Measurements from ENCODE around the gene FAM131C. TPM values are rescaled to one million over a fixed set of nuclear protein-coding genes. Genes with fewer than 3 reads are reported as not detected.

FAM131C gene
- total and polyA plus RNA-seq, 8 donors, result 0.31 to 13.5 (median 1.7) TPM

DNA sequence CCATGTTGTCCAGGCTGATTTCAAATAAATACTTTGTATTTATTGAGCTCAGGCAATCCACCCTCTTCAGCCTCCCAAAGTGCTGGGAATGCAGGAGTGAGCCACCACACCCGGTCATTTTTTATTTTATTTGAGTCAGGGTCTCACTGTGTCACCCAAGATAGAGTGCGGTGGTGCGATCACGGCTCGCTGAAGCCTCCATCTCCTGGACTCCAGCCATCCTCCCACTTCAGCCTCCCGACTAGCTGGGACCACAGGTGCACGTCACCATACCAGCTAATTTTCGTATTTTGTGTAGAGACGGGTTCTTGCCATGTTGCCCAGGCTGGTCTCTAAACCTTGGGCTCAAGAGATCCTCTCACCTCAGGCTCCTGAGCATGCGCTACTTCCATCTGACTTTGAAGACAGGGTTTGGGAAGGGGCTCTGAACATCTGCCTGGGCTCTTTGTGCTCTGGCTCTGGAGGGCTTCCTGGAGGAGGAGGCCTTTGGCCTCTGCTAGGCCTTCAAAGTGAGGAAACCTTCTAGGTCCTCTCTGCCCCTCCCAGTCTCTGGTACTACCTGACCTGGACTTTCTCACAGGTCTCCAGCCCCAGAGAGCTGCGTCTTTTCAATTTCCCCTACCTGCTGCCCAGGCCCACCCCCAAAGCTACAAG lies 61.4 kb downstream of the FAM131C start:
- no peak for ATAC-seq
- peak overlapping the region in 2 of 4 donors; percentile 78 to 82 for H3K27ac ChIP-seq

DNA sequence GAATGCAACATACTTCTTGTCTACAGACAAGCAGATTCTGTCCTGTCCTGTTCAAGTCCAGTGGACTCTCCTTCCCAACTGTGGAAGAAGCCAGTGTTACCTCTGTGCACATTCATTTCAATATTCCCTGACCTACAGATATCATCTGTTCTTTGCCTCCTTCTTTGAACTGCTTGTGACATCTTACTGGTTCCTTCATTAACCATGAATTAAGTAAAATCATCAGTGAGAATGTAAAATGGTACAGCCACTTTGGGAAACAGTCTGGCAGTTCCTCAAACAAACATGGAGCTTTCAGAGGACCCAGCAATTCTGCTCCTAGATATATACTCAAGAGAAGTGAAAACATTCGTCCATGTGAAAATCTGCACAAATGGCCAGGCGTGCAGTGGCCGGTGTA lies 62.6 kb downstream of the FAM131C start:
- WGBS, 2 donors, result 90 to 95% methylated on average over 3 of the region's 3 CpGs
- intact Hi-C loops (cut with DNase I), result no loop called here

More for the DNA sequence above, 61.4 kb downstream of the FAM131C start:
- WGBS, 2 donors, result 89 to 90% methylated on average over 11 of the region's 11 CpGs
- intact Hi-C loops (cut with DNase I), result no loop called here
- no peaks in the 10 kb centered on the region for H3K36me3 ChIP-seq
- H3K4me1 ChIP-seq, result peaks cover 0 to 14% (median 0%) of the 10 kb centered on the region in 3 donors
- DNase-seq (peak in 1 of 6 donors; percentile 23), FAIRE-seq (no peak)
- no peaks in the 10 kb centered on the region for H3K27me3 ChIP-seq
- no peaks in the 10 kb centered on the region for H3K9me3 ChIP-seq
- TF ChIP-seq, protein P1, sequence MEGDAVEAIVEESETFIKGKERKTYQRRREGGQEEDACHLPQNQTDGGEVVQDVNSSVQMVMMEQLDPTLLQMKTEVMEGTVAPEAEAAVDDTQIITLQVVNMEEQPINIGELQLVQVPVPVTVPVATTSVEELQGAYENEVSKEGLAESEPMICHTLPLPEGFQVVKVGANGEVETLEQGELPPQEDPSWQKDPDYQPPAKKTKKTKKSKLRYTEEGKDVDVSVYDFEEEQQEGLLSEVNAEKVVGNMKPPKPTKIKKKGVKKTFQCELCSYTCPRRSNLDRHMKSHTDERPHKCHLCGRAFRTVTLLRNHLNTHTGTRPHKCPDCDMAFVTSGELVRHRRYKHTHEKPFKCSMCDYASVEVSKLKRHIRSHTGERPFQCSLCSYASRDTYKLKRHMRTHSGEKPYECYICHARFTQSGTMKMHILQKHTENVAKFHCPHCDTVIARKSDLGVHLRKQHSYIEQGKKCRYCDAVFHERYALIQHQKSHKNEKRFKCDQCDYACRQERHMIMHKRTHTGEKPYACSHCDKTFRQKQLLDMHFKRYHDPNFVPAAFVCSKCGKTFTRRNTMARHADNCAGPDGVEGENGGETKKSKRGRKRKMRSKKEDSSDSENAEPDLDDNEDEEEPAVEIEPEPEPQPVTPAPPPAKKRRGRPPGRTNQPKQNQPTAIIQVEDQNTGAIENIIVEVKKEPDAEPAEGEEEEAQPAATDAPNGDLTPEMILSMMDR (IDR thresholded peaks at IDR 0.05), result no peak
- H3K4me3 ChIP-seq, result peak overlapping the region in 1 of 4 donors; percentile 43

DNA sequence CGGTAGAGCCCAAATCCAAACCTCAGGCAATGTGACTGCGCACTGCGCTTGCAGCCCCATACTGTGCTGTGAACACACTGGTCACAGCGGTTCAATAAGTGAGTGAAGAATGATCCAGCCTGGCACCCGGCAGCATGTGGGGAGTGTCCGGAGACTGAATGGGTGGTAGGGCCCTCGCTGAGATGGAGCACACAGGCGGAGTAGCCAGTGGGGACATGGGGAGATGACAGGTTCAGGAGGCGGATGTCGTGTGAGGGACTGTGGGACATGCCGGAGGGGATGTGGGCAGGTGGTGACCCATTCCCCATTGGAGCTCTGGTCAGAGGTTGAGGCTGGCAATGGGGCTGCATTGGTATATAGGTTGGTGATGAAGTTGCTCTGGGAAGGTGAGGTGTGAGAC lies 63.8 kb downstream of the FAM131C start:
- H3K27me3 ChIP-seq, result no peaks in the 10 kb centered on the region
- peak in 2 of 6 donors; percentile 12 to 36 for DNase-seq
- H3K4me1 ChIP-seq, result peaks cover 0 to 12% (median 0%) of the 10 kb centered on the region in 3 donors
- TF ChIP-seq, protein P1 (IDR thresholded peaks at IDR 0.05), result no peak
- no peaks in the 10 kb centered on the region for H3K9me3 ChIP-seq
- WGBS, 2 donors, result 71 to 74% methylated on average over 11 of the region's 11 CpGs
- no peaks in the 10 kb centered on the region for H3K36me3 ChIP-seq
- no peak overlapping the region for H3K27ac ChIP-seq
- intact Hi-C loops (cut with DNase I), result loop anchor here in 2 of 3 donors (5.0 kb wide), 2 partner anchors 43 to 48 kb away; no protein-coding TSS in a partner anchor
- H3K4me3 ChIP-seq, result no peak overlapping the region
- FAIRE-seq, result no peak
- ATAC-seq, result no peak

More for the DNA sequence above, 62.6 kb downstream of the FAM131C start:
- Histone ChIP-seq H3K36me3 (no peaks in the 10 kb centered on the region), H3K27ac (no peak overlapping the region), H3K9me3 (no peaks in the 10 kb centered on the region), H3K27me3 (no peaks in the 10 kb centered on the region), H3K4me1 (peaks cover 0 to 14% (median 0%) of the 10 kb centered on the region in 3 donors), H3K4me3 (no peak overlapping the region)
- peak in 1 of 6 donors; percentile 7 for DNase-seq
- FAIRE-seq, result no peak
- no peak for ATAC-seq
- TF ChIP-seq, protein P1 (IDR thresholded peaks at IDR 0.05), result no peak

DNA sequence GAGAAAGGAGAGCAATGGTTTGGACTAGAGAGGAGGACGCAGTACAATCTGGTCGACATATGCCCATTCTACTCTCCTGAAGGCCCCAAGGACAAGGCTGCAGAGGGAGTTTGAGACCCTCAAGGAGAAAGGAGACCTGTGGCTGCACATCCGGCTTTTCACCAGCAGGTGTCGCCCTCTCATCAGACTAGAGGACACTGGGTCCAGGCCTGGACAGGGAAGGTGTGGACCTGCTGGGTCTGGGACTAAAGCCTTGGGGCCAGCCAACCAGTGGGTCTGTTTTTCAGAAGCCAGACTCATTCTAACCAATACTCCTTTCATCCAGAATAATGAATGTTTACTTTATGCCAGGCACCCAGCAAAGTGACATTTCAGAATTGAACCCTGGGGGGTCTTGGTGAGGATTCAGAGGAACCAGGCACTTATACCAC lies 64.4 kb downstream of the FAM131C start:
- FAIRE-seq (no peak), DNase-seq (peak; percentile 64 to 94 (median 86)), ATAC-seq (peak; percentile 46 to 68 (median 61))
- 0 to 1% methylated on average over 4 of the region's 4 CpGs for WGBS, 2 donors
- intact Hi-C loops (cut with DNase I), result loop anchor here in 2 of 3 donors (5.0 kb wide), 2 partner anchors 43 to 48 kb away; no protein-coding TSS in a partner anchor
- TF ChIP-seq, protein P1 (IDR thresholded peaks at IDR 0.05), result peak; percentile 90 to 96 (median 94)
- Histone ChIP-seq H3K27ac (no peak overlapping the region), H3K27me3 (no peaks in the 10 kb centered on the region), H3K4me3 (no peak overlapping the region), H3K36me3 (no peaks in the 10 kb centered on the region), H3K9me3 (no peaks in the 10 kb centered on the region), H3K4me1 (peaks cover 0 to 7% (median 0%) of the 10 kb centered on the region in 3 donors)

Other genes with a start within 250 kb of the FAM131C start
- gene SPEN, start 225.9 kb downstream of the FAM131C start, total RNA-seq, result 10 to 100 TPM; 23.9 to 38.2 (median 27.5) TPM
- 10 to 100 TPM; 16.2 to 18.6 TPM for gene SPEN, start 225.9 kb downstream of the FAM131C start, polyA plus RNA-seq
- gene ZBTB17, start 97.5 kb downstream of the FAM131C start, total RNA-seq, result 10 to 100 TPM; 16.2 to 24.3 (median 16.7) TPM
- 100 to 1,000 TPM in 1 of 2 donors, 10 to 100 TPM in 1; 90.5 to 106 TPM for gene ZBTB17, start 97.5 kb downstream of the FAM131C start, polyA plus RNA-seq
- gene SRARP, start 69.4 kb downstream of the FAM131C start, total RNA-seq, result not detected
- not detected for gene SRARP, start 69.4 kb downstream of the FAM131C start, polyA plus RNA-seq
- gene HSPB7, start 55.6 kb downstream of the FAM131C start, total RNA-seq, result 1 to 10 TPM in 3 of 6 donors, under 1 TPM in 3; 0.65 to 4.8 (median 1.3) TPM
- 10 to 100 TPM in 1 of 2 donors, 1 to 10 TPM in 1; 4.1 to 10.9 TPM for gene HSPB7, start 55.6 kb downstream of the FAM131C start, polyA plus RNA-seq
- gene CLCNKA, start 51.6 kb downstream of the FAM131C start, total RNA-seq, result 1 to 10 TPM in 3 of 6 donors, under 1 TPM in 3; 0.67 to 2.9 (median 1.2) TPM
- 1 to 10 TPM; 5.4 to 9.3 TPM for gene CLCNKA, start 51.6 kb downstream of the FAM131C start, polyA plus RNA-seq
- gene CLCNKB, start 29.9 kb downstream of the FAM131C start, total RNA-seq, result 1 to 10 TPM in 1 of 6 donors, under 1 TPM in 5; 0.54 to 1.6 (median 0.74) TPM
- 1 to 10 TPM; 1.5 to 1.7 TPM for gene CLCNKB, start 29.9 kb downstream of the FAM131C start, polyA plus RNA-seq
- 10 to 100 TPM in 3 of 6 donors, 1 to 10 TPM in 3; 6.5 to 11.8 (median 10.1) TPM for gene EPHA2, start 82.4 kb upstream of the FAM131C start, total RNA-seq
- 10 to 100 TPM; 13.8 to 17.1 TPM for gene EPHA2, start 82.4 kb upstream of the FAM131C start, polyA plus RNA-seq
- gene ARHGEF19, start 139.0 kb upstream of the FAM131C start, total RNA-seq, result 10 to 100 TPM in 2 of 6 donors, 1 to 10 TPM in 4; 5.0 to 10.7 (median 7.9) TPM
- 10 to 100 TPM; 15.6 to 17.1 TPM for gene ARHGEF19, start 139.0 kb upstream of the FAM131C start, polyA plus RNA-seq
- 1 to 10 TPM; 3.3 to 9.1 (median 4.0) TPM for gene CPLANE2, start 163.5 kb upstream of the FAM131C start, total RNA-seq
- 1 to 10 TPM; 2.2 to 4.0 TPM for gene CPLANE2, start 163.5 kb upstream of the FAM131C start, polyA plus RNA-seq